HG03097 (cell line): ENCODE measurements around the gene ZNF580.

ENCODE experiments used
- ATAC-seq: cut with Tn5 transposase; IDR thresholded peaks from one replicate; pipeline ENCODE4 v1.9.1; 2021; ENCODE audit not compliant: unreplicated experiment, low FRiP score

Gene ZNF580

DNA sequence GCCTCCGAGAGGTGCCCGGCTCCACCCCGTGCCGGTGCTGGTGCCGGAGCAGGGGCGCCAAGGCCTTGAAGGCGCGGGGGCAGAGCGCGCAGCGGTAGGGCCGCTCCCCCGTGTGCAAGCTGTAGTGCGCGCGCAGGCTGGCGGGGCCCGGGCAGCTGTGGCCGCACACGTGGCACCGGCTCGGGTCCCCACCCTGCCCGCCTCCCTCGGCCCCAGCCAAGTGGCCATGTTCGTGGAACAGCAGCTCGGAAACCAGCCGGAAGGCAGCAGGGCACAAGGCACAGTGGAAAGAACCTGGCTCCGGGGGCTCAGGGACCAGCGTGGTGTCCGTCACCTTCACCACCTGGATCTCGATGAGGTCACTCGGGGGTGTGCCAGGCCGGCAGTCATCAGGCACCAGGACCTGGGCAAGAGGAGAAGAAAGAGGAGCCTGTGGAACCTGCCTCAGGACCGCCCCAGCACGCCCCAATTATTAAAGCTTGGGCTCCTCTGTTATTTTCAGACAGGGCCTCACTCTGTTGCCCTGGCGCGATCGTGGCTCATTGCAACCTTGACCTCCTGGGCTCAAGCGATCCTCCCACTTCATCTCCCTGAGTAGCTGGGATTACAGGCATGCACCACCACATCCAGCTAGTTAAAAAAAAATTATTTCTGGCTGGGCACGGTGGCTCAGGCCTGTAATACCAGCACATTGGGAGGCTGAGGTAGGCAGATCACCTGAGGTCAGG lies 18.4 kb upstream of the ZNF580 start:
- no peak for ATAC-seq

DNA sequence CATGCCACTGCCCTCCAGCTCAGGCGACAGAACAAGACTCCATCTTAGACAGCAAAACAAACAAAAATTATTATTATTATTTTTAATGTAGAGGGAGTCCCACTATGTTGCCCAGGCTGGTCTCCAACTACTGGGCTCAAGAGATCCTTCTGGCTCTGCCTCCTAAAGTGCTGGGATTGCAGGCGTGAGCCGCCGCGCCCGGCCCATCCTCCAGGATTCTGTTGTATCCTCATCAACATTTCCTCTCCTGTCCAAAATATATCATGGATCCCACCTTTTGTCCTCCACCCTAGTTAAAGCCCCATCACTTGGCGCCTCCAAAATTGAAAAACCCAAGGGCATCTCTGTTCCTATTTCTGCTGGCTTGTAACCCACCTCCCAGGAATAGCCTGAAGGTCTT lies 17.7 kb upstream of the ZNF580 start:
- no peak for ATAC-seq

DNA sequence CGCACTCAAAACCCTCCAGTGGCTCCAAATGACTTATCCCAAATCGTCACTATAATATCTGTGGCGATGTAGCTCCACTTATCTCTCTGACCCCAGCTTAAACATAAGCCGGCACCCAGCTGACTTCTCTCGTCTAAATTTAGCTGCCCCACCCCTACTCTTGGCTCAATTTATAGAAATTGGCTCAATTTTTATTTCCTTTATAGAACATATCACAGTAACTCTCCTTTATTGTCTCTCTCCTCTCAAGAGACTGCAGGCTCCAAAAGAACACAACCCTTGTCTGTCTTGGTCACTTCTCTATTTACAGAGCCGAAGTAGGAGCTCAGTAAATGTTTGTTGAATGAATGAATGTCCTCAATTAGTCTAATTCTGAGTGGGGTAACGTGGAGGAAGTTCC lies 17.2 kb upstream of the ZNF580 start:
- ATAC-seq: no peak

DNA sequence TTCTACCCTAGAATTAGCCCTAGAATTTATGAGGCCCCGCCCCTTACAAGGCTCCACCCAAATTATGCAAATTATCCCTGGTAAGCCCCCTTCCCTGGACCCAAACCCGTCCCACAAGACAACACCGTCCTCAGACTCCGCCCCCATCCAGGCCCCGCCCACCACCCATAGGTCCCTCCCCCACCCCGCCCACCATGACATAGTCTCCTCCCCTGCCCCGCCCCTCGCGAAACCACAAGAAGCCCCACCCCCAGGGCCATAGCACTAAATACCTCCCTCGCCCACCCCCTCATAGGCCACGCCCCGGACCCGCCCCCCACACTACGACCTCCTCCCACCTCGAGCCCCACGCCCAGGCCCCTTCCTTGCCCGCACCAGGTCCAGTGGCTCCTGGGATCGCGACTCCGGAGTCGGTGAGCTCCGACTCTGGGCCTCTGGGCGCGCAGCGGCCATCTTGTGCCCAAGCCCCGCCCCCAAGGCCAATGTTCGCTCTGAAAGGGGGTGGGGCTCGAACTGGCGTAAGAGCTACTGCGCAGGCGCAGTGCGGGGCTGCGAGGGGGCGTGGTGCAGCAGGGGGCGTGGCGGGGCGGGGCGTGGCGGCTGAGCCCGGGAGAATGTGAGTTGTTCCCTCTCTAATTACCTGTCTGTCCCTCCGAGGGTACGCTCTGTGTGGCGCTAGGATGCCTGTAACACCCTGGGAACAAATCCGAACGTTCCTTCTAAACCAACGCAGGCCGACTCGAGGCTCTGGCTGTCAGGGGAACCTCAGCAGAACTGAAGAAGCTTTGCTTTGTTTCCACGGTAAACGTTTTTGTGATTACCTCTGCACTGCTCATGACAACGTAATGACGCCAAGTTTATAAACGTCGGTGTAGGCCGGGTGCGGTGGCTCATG lies 16.4 kb upstream of the ZNF580 start, which contains the start of gene ZNF784:
Gene ZNF784 (minus strand): TSS at position 458 of the 895 bp plus-strand sequence. CDS start 5 bp downstream, at position 453.
- ATAC-seq: peak; percentile 54

DNA sequence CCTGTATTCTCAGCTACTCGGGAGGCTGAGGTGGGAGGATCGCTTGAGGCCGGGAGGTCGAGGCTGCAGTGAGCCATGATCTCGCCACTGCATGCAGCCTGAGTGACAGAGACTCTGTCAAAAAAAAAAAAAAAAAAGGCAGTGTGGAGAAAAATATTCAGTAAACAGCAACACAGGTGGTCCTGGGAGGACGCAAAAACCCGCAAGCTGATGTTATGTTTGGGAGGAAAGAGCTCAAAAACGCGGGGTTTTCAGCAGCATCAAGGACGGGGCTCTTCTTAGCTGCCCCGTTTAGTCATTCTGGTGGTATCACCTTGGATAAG lies 15.8 kb upstream of the ZNF580 start:
- ATAC-seq: no peak

DNA sequence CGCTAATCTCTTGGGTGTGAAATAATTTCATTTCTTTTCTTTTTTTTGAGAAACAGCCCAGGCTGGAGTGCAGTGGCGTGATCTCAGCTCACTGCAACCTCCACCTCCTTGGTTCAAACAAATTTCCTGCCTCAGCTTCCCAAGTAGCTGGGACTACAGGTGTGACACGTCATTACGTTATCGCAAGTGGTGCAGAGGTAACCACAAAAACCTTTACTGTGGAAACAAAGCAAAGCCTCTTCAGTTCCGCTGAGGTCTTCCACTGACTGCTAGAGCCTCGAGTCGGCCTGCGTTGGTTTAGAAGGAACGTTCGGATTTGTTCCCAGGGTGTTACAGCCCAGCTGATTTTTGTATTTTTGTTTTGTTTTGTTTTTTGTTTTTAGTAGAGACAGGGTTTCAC lies 14.5 kb upstream of the ZNF580 start:
- ATAC-seq: no peak

DNA sequence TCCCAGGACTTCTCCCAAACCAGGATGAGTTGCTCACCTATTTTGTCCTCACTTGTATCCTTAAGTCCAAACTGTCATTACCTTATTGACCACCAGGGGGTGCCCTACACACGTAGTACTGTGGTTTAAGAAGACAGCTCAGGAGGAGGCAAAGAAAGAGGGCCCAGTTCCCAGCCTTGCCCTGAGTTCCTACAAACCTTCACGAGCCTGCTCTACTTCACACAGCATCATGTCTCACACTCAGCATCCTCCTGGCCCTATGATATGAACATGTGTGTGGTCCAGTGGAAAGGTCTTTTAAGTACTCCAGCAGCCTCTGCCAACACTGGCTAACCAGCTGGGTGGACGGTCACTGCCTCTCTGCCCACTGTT lies 8.4 kb upstream of the ZNF580 start:
- ATAC-seq: no peak

DNA sequence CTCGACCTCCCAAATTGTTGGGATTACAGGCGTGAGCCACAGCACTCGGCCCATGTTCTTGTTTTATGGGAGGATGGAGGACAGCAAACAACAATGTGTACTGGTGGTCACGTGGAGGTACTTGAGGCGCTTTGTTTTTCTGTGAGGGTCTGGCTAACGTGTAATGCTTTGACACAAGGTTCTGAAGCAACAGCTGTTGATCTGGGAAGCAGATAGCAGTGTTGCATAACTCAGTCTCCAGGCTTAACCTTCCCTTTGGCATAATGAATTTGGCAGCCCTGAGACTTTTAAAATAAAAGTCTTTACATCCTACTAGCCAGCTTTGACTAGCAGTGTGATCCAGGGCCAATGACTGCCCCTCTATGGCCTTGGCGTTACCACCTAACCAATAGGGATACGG lies 6.9 kb upstream of the ZNF580 start:
- no peak for ATAC-seq

DNA sequence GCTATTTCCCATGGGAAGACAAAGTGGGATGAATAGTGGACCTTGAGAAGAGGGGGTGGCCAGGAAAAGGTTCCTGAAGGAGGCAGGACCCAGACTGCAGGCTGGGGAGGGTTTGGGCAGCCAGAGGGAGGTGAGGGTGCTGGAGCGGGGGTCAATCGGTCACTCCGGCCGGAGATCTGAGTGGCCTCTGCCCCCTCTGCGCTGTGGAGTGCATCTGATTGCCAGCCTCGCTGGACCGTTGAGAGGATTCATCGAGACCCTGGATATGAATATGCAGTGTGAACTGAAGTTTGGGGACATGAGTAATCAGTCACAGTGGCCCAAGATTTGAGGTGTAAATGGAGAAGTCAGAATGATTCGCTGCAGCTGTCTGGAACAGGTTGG lies 5.5 kb upstream of the ZNF580 start:
- ATAC-seq: no peak

DNA sequence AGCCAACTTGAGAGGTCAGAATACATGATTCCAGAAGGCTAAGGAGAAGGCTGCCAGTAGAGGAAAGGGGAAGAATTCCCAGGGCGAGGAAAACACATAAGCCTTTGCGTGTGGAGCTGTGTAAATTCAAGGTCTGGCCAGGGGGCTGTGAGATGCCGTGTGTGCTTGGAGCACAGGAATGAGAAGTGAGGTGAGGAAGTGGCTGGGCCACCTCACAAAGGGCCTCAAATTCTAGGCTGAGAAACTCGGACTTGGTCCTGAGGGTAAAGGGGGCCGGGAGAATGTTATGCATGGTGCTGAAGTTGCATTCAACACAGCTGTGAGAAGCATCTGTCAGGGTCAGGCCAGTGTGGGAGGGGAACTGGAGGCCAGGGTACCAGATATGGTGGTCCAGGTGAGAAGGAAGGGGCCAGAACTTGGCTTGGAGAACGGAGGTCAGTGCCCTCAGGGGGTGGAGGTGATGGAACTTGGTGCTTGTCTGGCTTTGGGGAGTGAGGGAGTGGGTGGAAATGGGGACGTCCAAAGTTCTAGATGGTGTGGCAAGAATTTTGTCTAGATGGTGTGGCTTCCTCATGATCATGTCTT lies 4.9 kb upstream of the ZNF580 start:
- ATAC-seq: no peak

DNA sequence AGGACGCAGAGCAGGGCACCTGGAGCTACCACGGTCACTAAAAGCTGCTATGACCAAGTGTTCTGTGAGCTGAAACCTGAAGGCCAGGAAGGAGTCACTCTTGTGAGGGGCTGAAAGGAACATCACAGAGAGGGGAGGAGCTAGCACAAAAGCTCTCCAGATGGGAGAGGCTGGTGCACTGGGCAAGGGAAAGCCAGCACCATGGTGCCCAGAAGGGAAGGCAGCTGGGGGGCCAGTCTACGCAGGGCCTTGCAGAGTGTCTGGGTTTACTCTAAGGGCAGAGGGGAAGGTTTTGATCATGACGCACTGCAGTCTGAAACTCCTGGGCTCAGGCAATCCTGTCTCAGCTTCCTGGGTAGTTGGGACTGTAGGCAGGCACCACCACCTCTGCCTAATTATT lies 4.1 kb upstream of the ZNF580 start:
- ATAC-seq: no peak

DNA sequence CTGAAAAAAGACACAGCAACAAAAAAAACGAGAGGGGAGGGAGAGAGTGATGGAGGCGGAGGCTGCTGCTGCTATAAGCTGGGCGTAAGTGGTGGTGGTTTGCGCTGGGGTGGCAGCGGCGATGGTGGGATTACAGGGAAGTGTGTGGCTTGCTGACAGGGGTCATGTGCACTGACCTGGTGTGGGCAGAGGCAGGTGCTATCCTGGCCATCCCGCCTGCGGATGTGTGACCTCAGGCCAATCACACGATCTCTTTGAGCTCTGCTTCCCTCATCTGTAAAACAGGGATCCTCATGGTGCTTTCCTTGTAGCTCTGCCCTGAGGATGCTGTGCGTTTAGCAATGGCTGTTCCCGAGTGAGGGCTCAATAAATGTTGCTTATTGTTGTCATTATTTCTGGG lies 3.3 kb upstream of the ZNF580 start:
- ATAC-seq: no peak

DNA sequence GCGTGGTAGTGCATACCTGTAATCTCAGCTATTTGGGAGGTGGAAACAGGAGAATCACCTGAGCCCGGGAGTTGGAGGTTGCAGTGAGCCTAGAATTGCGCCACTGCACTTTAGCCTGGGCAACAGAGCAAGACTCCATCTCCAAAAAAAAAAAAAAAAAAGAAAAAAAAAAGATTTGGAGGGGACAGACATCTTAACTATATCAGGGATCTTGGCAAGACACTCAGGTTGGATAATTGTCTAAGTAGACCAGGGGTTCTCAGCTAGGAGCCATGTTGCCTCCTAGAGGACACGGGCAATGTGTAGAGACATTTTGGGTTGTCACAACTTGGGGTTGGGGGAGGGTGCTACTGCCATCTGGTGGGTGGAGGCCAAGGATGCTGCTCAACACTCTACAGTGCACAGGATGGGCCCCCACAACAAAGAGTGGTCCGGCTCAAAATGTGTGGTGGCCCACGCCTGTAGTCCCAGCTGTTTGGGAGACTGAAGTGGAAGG lies 1.9 kb upstream of the ZNF580 start:
- ATAC-seq: no peak

DNA sequence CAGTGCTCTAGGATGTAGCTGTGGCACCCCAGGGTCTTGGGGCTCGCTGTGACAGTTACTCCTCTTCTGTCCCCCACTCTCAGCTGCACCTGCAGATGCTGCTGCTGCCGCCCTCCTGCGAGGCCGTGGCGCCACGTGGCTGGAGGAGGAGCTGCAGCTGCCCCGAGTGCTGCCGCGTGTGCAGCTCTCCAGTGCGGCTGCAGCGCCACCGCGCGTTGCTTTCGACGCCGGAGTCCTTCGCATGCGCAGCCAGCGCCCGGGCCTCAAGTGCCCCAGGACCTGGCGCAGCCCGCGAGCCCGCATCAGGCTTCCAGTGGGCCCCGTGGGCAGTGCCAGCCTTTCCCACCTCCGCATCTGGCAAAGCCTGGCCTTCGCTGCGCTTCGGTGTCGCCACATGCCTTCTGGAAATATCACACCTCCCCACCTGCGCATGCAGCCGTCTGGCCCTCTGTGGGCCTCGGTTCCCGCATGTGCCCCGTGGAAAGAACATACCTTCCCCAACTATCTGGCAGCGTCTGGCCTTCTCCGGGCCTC lies 692 bp upstream of the ZNF580 start:
- ATAC-seq: no peak

DNA sequence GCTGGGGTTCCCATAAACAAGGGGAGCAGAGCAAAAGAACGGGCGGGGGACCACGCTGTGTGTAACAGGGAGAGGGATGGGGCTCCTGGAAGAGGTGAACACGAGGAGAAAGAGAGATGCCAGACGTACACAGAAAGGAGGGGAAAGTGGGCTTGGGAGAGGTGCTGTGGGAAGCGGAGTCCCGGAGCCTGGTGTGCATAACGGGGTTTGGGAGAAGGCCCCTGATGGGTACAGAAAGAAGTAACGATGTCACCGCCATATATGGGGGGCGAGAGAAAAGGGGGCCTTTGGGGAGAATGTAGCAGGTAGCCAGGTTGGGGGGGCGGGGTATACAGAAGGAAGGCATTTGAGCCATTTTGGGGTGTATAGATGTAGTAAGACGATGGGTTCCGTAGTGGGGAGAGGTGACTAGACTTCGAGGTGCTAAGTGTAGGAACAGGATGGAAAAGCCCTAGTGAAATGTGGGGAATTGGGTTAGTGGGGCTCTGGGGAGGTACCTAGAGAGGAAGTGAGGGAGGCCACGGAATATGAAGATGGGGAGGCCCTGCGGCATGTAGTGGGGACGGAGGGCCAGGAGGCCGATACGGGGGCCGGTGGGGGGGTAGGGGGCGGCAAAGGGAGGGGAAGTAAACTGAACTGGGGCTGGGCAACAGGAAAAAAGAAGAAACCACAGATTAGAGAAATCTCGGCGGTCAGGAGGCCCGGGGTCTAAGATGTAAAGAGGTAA lies 787 bp downstream of the ZNF580 start:
- no peak for ATAC-seq

DNA sequence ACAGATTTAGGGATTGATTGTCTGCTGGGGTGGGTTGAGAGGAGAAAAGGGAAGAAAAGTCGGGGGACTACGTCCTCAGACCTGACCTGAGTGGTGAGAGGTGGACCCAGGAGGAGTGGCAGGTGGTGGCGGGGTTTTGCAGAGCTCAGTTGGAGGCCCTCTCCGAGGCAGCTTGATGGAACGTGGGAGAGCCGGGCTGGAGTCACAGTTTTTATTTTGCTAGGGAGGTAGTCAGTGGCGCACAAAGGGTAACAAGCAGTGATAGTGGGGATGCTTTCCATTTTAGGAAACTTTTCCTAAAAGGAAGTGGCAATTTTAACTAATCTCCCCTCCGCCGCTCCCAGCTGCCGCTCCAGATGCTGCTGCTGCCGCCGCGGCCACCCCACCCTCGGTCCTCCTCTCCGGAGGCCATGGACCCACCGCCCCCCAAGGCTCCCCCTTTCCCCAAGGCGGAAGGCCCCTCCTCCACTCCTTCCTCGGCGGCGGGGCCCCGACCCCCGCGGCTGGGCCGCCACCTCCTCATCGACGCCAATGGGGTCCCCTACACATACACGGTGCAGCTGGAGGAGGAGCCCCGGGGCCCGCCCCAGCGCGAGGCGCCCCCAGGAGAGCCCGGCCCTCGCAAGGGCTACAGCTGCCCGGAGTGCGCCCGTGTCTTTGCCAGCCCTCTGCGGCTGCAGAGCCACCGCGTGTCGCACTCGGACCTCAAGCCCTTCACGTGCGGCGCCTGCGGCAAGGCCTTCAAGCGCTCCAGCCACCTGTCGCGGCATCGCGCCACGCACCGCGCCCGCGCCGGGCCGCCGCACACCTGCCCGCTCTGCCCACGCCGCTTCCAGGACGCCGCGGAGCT lies 1.6 kb downstream of the ZNF580 start:
- ATAC-seq: no peak

DNA sequence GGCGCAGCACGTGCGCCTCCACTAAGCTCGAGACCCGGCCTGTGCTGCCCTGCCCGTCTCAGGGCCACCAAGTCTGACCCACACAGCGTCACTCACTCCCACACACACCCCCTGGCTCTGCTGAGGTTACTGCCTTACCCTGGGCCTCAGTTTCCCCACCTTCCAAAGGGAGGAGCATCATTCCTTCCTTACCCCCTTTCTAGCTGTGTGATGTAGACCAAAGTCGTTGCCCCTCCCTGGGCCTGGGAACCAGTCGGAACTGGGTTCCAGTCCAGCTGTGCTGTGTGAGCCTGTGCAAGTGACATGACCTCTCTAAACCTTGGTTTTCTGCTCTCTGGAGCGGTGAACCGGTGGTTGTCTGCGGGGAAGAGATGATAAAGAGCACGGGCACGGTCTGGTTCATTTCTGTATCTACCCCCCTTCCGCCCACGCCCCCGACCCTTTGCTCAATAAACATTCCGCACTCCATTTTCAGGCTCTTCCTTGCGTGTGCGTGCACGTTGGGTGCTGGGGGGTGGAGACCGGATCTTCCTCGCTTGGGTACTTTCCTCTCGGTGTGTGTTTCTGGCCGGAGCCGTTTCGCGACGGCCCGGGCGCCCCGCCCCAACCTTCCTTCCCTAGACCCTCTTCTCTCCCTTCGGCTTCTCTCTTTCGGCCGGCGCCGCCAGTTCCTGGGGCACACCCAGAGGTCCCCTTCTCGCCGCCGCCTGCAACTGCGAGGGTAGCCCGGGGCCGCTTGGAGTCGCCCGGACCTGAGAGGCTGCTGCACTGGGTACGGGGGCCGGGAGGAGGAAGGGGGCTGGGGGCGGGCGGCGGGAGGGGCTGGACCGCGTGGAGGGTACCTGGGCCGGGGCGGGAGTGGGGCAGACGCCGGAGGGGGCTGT lies 2.4 kb downstream of the ZNF580 start, which contains the start of gene ZNF581:
Gene ZNF581 (plus strand): TSS at position 647 of the 884 bp plus-strand sequence. CDS start 923 bp downstream, outside the sequence.
- no peak for ATAC-seq

DNA sequence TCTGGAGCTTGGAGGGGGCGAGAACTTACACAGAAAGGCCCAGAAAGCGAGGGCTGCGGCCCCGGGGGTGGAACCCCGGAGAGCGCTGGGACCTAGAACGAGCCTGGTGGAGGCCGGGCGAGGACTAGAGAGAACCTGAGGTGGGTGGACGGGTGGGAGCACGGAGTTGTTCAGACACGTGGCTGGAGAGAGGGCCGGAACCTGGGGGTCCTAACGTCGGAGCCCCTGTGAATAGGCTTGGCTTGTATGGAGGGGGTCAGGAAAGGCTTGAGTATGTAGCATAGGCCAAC lies 3.0 kb downstream of the ZNF580 start:
- ATAC-seq: no peak
